ENCODE data around the gene NFATC2.
"Not testable (repeated sequence)": the region's sequence is repeated elsewhere in the genome, so short reads cannot be mapped to it uniquely, and the experiment has no call there.

The NFATC2 gene

GRCh38 chr20:51567622-51568021, 25.1 kb upstream of the NFATC2 start:
- DNase-seq, result no peak

DNA sequence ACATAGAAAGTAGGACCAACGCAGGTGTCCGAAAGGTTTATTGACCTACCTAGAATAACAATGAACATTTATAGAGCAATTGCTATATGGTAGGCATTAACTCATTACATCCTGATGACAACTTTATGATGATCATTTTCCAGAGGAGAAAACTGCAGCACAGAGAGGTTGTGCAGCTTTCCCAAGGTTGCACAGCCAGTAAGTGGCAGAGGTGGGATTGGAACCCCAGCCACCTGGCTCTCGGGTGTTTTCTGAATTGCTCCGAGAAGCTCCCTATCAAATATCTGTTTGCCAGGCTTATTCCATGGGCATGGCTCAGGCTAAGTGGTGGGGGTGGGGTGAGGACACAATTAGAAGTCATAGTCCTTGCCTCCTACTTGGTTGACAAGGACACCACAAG, 24.1 kb upstream of the NFATC2 start:
- no peak for DNase-seq

GRCh38 chr20:51565298-51566144, 23.0 kb upstream of the NFATC2 start:
- no peak for DNase-seq

DNA sequence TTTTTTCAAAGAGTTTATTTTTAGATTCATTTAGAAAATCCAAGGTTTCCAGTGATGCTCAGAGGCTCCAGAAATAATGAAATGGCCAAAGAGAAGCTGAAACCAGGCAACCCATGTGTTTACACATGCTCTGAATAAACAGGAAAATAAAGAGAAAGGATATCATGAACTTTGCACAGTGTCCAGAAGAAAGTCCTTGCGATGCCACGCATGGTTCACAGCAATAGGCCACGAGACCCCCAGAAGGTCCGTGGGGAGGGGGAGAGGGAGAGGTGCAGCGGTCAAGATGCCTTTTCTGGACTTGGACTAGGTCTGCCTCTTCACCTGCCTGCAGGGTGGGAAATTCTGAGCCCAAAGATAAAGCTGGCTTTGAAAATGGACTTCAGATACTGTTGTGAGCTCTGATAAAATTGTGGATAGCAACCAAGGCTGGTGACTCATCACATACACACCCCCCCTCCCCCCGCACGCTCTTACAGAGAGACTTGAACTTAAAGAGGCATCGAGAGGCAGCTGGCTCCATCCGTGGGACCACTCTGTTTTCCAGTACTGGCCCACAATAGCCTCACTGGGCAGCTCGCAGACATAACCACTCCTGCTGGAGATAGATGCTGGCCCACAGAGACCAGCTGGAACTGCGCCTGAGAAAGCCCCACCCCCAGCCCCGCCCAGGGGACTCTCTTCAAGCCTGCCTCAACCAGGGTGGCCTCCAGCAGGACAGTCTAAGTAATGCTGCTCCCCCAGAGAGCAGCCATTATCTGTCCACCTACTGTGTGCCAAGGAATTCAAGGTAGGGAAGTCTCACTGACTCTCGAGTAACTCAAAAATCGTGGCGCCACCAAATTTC, 21.2 kb upstream of the NFATC2 start:
- no peak for DNase-seq

DNA sequence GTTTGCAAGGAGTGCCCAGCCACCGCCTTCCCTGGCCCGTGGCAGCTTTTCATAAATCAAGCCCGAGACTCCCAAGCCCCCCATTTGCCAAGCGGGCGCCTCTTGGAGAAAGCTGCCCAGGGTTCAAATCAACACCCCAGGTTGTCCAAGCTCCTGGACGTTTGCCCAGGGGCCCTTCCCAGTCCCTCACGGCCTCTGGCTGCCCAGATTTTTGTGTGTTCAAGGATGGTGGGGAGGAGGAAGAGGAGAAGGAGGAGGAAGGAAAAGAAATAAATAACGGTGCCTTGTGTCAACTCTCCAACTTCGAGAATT, 20.6 kb upstream of the NFATC2 start:
- DNase-seq, result no peak

DNA sequence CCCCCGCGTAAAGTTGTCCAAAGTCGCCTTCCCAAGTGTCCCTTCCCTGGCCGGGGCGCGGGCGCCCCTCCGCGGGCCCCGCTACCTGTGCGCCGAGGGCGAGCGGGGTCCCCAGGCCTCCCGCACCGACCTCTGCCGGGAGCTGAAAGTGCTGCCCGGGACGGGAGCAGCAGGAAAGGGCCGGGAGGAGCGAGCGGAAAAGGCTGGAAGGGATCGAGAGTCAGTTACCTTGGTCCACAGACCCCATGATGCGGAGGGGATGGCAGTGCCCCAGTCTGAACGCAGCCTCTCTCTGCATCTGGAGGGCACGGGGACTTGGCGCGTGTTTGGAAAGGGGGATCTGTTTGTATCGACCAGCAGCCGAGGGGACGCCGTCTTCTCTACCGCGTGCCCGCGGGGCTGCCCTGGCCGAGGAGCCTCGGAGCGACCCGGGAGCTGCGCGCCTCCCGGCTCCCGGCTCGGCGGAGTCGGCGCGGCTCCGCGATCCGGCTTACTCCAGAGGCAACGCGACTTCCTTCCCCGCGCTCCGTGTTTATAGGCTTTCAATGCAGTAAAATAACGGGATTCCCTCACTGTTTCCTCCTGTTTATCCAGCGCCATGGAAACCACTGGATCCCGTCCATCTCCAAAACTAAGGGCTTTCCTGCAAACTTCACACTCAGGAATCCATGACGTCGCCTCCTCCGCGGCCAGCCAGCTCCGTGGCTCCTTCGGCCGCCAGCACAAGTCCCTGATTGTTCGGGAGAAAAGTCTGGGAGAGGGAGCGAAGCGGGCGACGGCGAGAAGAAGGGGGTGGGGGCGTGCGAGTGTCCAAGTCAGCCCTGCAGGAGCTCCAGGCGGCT, 20.0 kb upstream of the NFATC2 start:
- DNase-seq, result no peak

DNA sequence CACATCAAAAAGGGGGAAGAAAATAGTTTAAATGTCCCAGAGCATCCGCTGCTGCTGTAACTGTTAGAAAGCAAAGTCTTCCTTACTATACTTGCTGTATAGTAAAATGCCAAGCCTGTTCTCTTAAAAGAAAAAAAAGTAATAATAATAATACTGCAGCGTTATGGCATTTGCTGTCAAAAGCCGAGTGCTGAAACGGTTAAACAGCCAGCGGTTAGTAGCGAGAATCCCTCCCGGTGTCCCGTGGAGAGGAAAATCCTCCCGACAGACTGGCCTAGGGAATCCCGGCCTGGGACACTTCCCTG, 19.5 kb upstream of the NFATC2 start:
- no peak for DNase-seq

GRCh38 chr20:51560550-51561307, 18.2 kb upstream of the NFATC2 start:
- DNase-seq, result no peak

DNA sequence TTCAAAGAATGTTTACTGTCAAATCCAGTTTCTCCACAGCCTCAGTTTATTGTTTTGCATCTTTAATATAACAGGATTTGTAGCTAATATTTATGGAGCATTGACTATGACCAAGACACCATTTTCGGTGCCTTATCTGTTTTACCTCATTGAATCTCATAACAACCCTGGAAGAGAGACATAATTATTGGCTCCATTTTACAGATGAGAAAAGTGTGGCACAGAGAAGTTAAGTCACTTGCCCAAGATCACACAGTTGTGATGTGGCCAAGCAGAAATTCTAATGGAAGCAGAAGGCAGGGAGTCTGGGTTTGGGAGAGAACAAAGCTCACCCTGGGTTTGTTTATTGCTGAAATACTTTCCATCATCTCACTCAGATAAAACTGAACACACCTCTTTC, 17.5 kb upstream of the NFATC2 start:
- DNase-seq, result no peak

- DNase-seq, result no peak
These were observed 12.1 kb upstream of the NFATC2 start for GRCh38 chr20:51554538-51555165.

DNA sequence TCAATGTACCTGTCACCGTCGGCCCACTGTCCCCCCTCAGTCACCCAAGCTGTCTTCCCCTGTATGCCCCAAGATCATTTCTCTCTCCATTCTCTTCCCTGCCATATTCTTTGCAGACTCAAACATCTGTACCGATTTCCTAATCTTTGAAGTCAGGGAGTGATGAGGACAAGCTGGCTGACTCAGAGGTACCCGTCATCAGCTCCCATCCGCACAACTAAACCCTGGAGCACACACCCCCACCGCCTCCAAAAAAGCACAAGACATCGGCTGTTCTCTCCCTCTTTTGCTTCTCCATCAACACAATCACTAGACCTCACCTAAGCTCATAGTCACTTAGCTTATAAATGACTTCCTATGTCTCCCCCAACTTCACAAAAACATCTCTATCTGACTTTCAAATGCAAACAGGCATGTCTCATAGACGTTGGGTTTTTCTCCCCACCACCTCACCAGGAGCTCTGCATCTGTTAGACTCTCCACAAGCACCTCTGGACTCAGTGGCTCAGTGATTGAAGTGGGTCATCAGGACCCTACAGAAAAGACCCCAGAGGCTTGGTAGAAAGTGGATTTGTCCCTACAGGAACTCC, 11.5 kb upstream of the NFATC2 start:
- DNase-seq, result no peak

- no peak for DNase-seq
These were observed 8.7 kb upstream of the NFATC2 start for GRCh38 chr20:51551186-51551585.

- no peak for DNase-seq
These were observed 7.0 kb upstream of the NFATC2 start for GRCh38 chr20:51549474-51549873.

DNA sequence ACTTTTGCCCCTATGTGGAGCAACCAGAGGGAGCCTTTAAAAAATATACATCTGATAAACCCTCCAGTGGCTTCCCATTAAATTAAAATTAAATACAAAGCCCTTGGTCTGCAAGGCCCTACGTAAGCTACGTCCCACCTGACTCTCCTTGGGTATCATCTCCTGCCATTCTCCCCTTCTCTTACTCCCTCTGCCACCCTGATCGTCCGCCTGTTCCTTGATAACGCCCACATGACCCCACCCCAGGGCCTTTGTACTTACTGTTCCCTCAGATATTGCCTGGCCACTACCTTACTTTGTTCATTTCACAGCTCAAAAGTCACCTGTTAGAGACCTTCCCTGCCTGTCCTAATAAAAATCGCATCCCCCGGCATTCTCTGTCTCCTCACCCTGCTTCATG, 5.4 kb upstream of the NFATC2 start:
- DNase-seq, result no peak

GRCh38 chr20:51545515-51545914, 3.0 kb upstream of the NFATC2 start:
- DNase-seq, result no peak

- no peak for DNase-seq
These were observed 886 bp upstream of the NFATC2 start for GRCh38 chr20:51543422-51543788.

GRCh38 chr20:51542033-51542570, 417 bp downstream of the NFATC2 start:
- DNase-seq, result peak; percentile 54

DNA sequence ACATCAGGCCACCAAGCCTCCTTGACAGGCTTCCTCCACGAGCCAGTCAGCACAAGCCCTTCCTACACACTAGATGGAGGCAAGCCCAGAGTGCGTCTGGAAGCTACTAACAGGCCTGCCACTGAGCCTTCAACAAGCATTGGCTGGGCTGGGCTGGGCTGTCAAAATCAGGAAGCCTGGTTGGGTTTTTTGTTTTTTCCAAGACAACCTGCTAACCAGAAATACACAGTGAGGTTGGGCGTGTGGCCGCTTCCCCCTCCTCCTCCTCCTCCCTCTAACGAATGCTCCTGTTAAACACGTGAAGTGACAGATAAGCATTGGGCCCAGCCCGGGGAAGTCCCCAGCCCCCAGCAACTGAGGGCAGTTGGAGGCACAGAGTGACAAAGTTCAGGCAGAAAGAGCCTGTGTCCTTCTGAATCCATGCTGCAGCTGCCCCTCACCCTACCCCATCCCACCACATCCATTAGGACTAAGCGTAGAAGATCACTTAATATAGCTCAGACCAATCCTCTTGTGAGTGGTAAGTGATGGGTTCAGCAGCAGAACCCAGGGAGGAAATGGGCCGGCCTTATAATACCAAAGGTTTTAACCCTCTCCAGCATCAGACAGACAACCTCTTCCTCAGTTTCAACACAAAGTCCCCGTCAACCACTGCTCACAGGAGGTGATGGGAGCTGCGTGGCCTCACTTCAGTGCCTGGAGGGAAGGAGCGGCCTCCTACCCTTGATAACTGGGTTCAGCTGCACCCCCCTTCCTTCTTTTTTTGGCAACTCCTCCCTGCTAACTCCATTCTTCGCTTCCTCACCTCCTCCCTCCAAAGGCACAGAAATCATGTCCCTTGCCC, 1.1 kb downstream of the NFATC2 start:
- peak; percentile 94 for DNase-seq

DNA sequence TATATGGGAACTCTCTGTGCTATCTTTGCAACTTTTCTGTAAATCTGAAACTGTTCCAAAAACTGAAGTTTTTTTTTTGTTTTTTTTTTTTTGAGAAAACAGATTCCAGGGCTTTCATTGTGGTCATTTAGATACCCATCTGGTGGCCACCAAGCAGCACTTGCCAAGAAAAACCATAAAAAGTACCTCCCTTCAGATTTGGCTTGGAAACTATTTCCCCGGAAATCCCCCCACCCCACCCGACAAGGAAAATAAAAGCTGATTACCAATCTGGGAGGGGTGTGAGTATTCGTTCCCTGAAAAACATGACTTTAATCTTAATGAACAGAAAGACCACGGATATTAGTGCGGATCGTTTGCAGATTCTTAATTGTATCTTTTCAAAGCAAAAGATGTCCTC, 1.9 kb downstream of the NFATC2 start:
- no peak for DNase-seq

- not testable (repeated sequence) for DNase-seq
These were observed 2.4 kb downstream of the NFATC2 start for GRCh38 chr20:51540074-51540473.
